ENCODE measurements around the gene CAPZB. TPM values are rescaled to one million over a fixed set of nuclear protein-coding genes. Genes with fewer than 3 reads are reported as not detected.

The CAPZB gene
- total RNA-seq, 4 donors from 2014 or later: 58.2 to 109 (median 96.7) TPM

DNA sequence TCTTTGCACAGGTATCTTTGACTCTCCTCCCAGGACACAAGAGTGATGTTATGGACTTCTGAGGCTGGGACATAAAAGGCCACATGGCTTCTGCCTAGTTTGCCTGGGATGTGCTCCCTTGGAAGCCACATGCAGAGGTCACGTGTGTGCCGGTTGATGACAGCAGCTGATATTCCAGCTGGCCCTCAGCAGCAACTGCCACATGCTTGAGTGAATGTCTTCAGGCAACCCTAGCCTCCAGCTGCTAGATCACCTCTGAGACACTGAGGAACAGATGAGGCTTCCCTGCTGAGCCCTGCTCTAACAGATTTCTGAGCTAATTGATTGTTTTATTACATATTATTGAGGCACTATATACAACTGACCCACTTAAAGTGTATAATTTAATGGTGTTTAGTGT is 185.1 kb downstream of the CAPZB start:
- Histone ChIP-seq H3K9me3 (peaks cover 0 to 6% (median under 1%) of the 10 kb centered on the region in 4 donors), H3K27ac (no peak overlapping the region), H3K36me3 (peaks cover 3 to 79% (median 6%) of the 10 kb centered on the region in 3 donors), H3K27me3 (no peaks in the 10 kb centered on the region), H3K4me1 (no peaks in the 10 kb centered on the region), H3K4me3 (no peak overlapping the region)
- 86 to 93% methylated on average over 2 of the region's 2 CpGs for WGBS, 2 donors
- TF ChIP-seq, protein P1, sequence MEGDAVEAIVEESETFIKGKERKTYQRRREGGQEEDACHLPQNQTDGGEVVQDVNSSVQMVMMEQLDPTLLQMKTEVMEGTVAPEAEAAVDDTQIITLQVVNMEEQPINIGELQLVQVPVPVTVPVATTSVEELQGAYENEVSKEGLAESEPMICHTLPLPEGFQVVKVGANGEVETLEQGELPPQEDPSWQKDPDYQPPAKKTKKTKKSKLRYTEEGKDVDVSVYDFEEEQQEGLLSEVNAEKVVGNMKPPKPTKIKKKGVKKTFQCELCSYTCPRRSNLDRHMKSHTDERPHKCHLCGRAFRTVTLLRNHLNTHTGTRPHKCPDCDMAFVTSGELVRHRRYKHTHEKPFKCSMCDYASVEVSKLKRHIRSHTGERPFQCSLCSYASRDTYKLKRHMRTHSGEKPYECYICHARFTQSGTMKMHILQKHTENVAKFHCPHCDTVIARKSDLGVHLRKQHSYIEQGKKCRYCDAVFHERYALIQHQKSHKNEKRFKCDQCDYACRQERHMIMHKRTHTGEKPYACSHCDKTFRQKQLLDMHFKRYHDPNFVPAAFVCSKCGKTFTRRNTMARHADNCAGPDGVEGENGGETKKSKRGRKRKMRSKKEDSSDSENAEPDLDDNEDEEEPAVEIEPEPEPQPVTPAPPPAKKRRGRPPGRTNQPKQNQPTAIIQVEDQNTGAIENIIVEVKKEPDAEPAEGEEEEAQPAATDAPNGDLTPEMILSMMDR (IDR thresholded peaks at IDR 0.05): no peak
- TF ChIP-seq POLR2A (IDR thresholded peaks at IDR 0.05) (no peak), EP300 (IDR thresholded peaks at IDR 0.05) (no peak)
- DNase-seq (ENCODE audit: low spot score in 2 of 2): no peak

DNA sequence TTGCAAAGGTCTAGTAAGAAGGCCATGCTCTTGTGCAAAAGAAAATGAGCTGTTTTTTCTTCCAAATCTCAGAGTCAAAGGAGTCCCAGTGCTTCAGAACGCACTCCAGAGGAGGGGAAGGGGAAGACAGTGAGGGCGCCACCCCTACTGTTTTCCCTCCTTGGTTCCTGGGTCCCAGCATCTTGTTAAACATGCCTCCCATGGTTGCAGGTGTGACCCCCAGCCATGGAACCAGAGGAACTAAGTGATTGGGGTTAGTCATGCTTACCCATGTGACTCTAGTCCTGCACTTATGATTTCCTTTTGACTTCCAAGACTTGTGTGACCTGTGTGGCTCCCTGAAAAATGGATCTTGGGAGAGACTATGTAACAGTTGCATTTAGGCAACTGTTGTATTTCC is 190.7 kb downstream of the CAPZB start:
- DNase-seq (ENCODE audit: low spot score in 2 of 2): no peak
- Histone ChIP-seq H3K4me3 (no peak overlapping the region), H3K27ac (no peak overlapping the region), H3K9me3 (peaks cover 0 to 35% (median 8%) of the 10 kb centered on the region in 4 donors), H3K4me1 (no peaks in the 10 kb centered on the region), H3K27me3 (no peaks in the 10 kb centered on the region), H3K36me3 (peaks cover 0 to 66% (median 0%) of the 10 kb centered on the region in 3 donors)
- TF ChIP-seq, protein P1 (IDR thresholded peaks at IDR 0.05): no peak
- TF ChIP-seq POLR2A (IDR thresholded peaks at IDR 0.05) (no peak), EP300 (IDR thresholded peaks at IDR 0.05) (no peak)
- 90 to 93% methylated on average over 2 of the region's 2 CpGs for WGBS, 2 donors

DNA sequence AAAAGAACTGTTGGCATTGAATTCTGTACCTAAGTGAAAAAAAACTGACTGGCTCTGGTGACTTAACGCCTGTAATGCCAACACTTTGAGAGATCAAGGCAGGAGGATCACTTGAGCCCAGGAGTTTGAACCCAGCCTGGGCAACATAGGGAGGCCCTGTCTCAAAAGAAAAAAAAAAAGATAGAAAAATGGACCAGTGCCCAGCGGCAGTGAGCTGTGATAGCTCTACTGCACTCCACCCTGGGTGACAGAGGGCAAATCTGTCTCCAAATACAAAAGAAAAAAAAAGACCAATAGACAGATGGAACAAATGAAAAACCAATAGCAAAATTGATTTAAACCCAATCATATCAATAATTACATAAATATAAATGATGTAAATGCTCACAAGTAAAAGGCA is 196.1 kb downstream of the CAPZB start:
- Histone ChIP-seq H3K27ac (no peak overlapping the region), H3K36me3 (peaks cover 0 to 47% (median 0%) of the 10 kb centered on the region in 3 donors), H3K27me3 (no peaks in the 10 kb centered on the region), H3K9me3 (peaks cover 0 to 20% (median under 1%) of the 10 kb centered on the region in 4 donors), H3K4me1 (peaks cover 0 to 8% (median 0%) of the 10 kb centered on the region in 4 donors), H3K4me3 (peak overlapping the region; percentile 19 to 50 (median 37))
- no peak for DNase-seq (ENCODE audit: low spot score in 2 of 2)
- no peak for TF ChIP-seq POLR2A (IDR thresholded peaks at IDR 0.05)
- WGBS, 2 donors: 33 to 35% methylated on average over 2 of the region's 2 CpGs

Small RNAs within 50 kb of the gene (small RNA-seq; reads per million reads assigned to genes)
- gene RN7SL277P (not detected), gene RNU4-28P (not detected), gene RNU6-1099P (not detected)

Other genes starting within 250 kb of the CAPZB start
- gene EMC1, start 234.0 kb downstream of the CAPZB start, total RNA-seq: 10 to 100 TPM; 25.6 to 46.8 (median 39.1) TPM
- 10 to 100 TPM; 16.4 to 33.0 (median 19.5) TPM for gene MRTO4, start 233.7 kb downstream of the CAPZB start, total RNA-seq
- 1 to 10 TPM in 3 of 4 donors, under 1 TPM in 1; 0.84 to 4.1 (median 2.5) TPM for gene AKR7A3, start 196.8 kb downstream of the CAPZB start, total RNA-seq
- gene AKR7A2, start 173.4 kb downstream of the CAPZB start, total RNA-seq: 10 to 100 TPM; 64.5 to 91.0 (median 80.7) TPM
- 10 to 100 TPM; 14.4 to 30.3 (median 21.2) TPM for gene SLC66A1, start 173.2 kb downstream of the CAPZB start, total RNA-seq
- 100 to 1,000 TPM in 2 of 4 donors, 10 to 100 TPM in 2; 71.9 to 157 (median 92.0) TPM for gene NBL1, start 158.8 kb upstream of the CAPZB start, total RNA-seq
- gene HTR6, start 179.3 kb upstream of the CAPZB start, total RNA-seq: not detected